ENCODE measurements around the gene OGFRL1. TPM values are rescaled to one million over a fixed set of nuclear protein-coding genes. Genes with fewer than 3 reads are reported as not detected.

The OGFRL1 gene
- total and polyA plus RNA-seq, 2 of the 13 experiments (the other 11 are each of a cell fraction or from before 2014, with no cell fraction given): 0.26 to 0.80 TPM

DNA sequence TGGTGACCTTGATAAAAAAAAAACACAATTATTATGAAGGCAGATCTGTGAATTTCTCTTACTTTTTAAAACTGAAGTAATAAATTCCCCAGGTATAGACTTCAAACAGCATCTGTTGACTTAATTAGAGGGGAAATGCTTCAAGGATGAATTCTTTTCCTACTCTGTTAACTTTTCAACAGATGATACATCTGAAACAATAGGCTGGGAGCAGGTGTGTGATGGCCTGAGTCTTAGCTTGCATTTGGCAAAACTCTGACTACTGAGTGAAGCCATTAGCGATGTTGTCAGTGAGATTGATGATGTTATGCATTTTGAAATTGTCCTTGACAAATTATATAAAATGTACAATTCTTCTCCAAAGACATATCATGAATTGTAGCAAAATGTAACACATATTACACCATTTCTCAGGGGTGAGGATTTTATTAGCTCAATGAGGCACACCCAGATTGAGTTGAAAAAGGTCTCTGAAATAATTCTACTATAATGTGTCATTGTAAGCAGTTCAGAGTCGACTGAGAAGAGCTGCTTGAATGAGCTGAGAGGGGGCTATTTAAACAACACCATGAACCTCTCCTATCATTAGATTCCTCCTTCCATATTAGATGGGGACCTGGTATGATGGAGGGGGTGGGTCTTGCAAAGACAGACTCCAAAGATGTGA is 39.6 kb upstream of the OGFRL1 start:
- WGBS (ENCODE audit: low lambda C conversion rate): 0% methylated on average over 2 of the region's 2 CpGs
- Histone ChIP-seq H4K20me1 (ENCODE audit: insufficient read depth, low read length) (no peaks in the 10 kb centered on the region), H3K4me3 (replicated peaks in 1 of 3; ENCODE audit: insufficient read depth in 1 of 3, low read depth in 2 of 3, low read length in 3 of 3) (no peak overlapping the region), H2AFZ (ENCODE audit: low read length) (no peak overlapping the region), H3K4me1 (ENCODE audit: insufficient read depth, low read length) (no peaks in the 10 kb centered on the region), H3K79me2 (ENCODE audit: insufficient read depth, low read length) (no peaks in the 10 kb centered on the region), H3K9me3 (ENCODE audit: low read length) (no peaks in the 10 kb centered on the region), H3K27me3 (ENCODE audit: control insufficient read depth in 1 of 2, insufficient read depth in 2 of 2, low read length in 2 of 2) (no peaks in the 10 kb centered on the region), H3K36me3 (replicated peaks in 1 of 2; ENCODE audit: control insufficient read depth in 1 of 2, insufficient read depth in 2 of 2, low read length in 2 of 2) (no peaks in the 10 kb centered on the region), H3K27ac (ENCODE audit: extremely low read length, insufficient read depth, low read length) (no peak overlapping the region), H3K9ac (ENCODE audit: insufficient read depth, low read depth, low read length) (no peak overlapping the region), H3K4me2 (ENCODE audit: low read depth, low read length) (no peak overlapping the region)
- BruUV-seq (replicated peaks): no TSS peak
- TF ChIP-seq NCOA1 (CRISPR knock-in tag; IDR thresholded peaks at IDR 0.05): no peak
- ChIA-PET CTCF (ENCODE audit: low intra/inter-chr PET ratio, low total read pairs) (no interaction called here), POLR2A (no interaction called here)
- DNase-seq (ENCODE audit: low spot score) (no peak), FAIRE-seq (no peak), ATAC-seq (no peak)
- in situ Hi-C loops (cut with HindIII; ENCODE audit: extremely low pct_ligation_motif_present, low pct_unique_long_range_greater_than_20kb): no loop called here
- intact Hi-C loops (cut with micrococcal nuclease; ENCODE audit: unreplicated experiment): no loop called here

DNA sequence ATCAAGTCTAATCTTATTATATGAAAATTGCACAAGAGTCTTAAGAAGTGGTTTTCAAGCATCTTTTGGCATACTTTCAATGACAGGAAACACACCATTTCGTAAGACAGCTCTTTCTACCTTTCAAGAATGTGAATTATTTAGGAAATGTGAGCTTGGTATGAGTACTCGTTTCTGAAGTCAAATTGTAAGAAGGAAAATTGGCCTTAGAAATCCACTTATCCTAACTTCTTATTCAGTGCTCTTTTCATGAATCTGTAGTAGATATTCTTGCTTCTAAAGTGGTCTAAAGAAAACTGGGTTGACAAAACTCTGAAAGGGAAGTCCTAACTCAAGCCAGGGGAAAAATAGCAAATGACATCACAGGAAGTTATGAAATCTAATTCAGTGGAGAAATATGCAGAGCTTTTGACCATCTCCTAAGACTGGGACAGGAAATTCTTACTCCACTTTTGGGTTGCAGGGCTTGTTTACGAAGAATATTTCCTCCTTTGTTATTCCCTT is 38.5 kb upstream of the OGFRL1 start:
- Histone ChIP-seq H3K27ac (ENCODE audit: extremely low read length, insufficient read depth, low read length) (no peak overlapping the region), H3K4me1 (ENCODE audit: insufficient read depth, low read length) (no peaks in the 10 kb centered on the region), H4K20me1 (ENCODE audit: insufficient read depth, low read length) (no peaks in the 10 kb centered on the region), H3K9ac (ENCODE audit: insufficient read depth, low read depth, low read length) (no peak overlapping the region), H3K9me3 (ENCODE audit: low read length) (no peaks in the 10 kb centered on the region), H3K4me2 (ENCODE audit: low read depth, low read length) (no peak overlapping the region), H2AFZ (ENCODE audit: low read length) (no peak overlapping the region), H3K36me3 (replicated peaks in 1 of 2; ENCODE audit: control insufficient read depth in 1 of 2, insufficient read depth in 2 of 2, low read length in 2 of 2) (no peaks in the 10 kb centered on the region), H3K27me3 (ENCODE audit: control insufficient read depth in 1 of 2, insufficient read depth in 2 of 2, low read length in 2 of 2) (no peaks in the 10 kb centered on the region), H3K4me3 (replicated peaks in 1 of 3; ENCODE audit: insufficient read depth in 1 of 3, low read depth in 2 of 3, low read length in 3 of 3) (no peak overlapping the region), H3K79me2 (ENCODE audit: insufficient read depth, low read length) (no peaks in the 10 kb centered on the region)
- in situ Hi-C loops (cut with HindIII; ENCODE audit: extremely low pct_ligation_motif_present, low pct_unique_long_range_greater_than_20kb) (no loop called here), intact Hi-C loops (cut with micrococcal nuclease; ENCODE audit: unreplicated experiment) (no loop called here)
- WGBS (ENCODE audit: low lambda C conversion rate): under 1% methylated on average over 3 of the region's 3 CpGs
- ATAC-seq (no peak), FAIRE-seq (no peak), DNase-seq (ENCODE audit: low spot score) (no peak)
- TF ChIP-seq YEATS4 (CRISPR knock-in tag; IDR thresholded peaks at IDR 0.05; ENCODE audit: borderline replicate concordance): no peak
- TF ChIP-seq, protein P1, sequence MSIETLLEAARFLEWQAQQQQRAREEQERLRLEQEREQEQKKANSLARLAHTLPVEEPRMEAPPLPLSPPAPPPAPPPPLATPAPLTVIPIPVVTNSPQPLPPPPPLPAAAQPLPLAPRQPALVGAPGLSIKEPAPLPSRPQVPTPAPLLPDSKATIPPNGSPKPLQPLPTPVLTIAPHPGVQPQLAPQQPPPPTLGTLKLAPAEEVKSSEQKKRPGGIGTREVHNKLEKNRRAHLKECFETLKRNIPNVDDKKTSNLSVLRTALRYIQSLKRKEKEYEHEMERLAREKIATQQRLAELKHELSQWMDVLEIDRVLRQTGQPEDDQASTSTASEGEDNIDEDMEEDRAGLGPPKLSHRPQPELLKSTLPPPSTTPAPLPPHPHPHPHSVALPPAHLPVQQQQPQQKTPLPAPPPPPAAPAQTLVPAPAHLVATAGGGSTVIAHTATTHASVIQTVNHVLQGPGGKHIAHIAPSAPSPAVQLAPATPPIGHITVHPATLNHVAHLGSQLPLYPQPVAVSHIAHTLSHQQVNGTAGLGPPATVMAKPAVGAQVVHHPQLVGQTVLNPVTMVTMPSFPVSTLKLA (IDR thresholded peaks at IDR 0.05): no peak
- no peak for TF ChIP-seq TGIF2 (CRISPR knock-in tag; IDR thresholded peaks at IDR 0.05)
- TF ChIP-seq KMT2A (CRISPR knock-in tag; IDR thresholded peaks at IDR 0.05): no peak
- CTCF ChIA-PET (ENCODE audit: low intra/inter-chr PET ratio, low total read pairs): no interaction called here
- BruUV-seq (replicated peaks): no TSS peak
- POLR2A ChIA-PET: no interaction called here

Data from HepG2 (cell line).